Nephron (organoid): Measurements from ENCODE around the gene ADK.

Experiments
- H3K27ac Mint-ChIP-seq, 3 experiments: 2 replicates each; pipeline ENCODE4 v1.8.0; 2020; ENCODE audit warnings: mixed read lengths in 3 of 3, mild to moderate bottlenecking in 2 of 3, moderate library complexity in 1 of 3
- H3K27me3 Mint-ChIP-seq: 2 replicates; pipeline ENCODE4 v1.8.0; 2021; ENCODE audit warnings: low read depth, mild to moderate bottlenecking, moderate library complexity, mixed read lengths
- H3K36me3 Mint-ChIP-seq: 2 replicates; pipeline ENCODE4 v1.8.0; 2020; ENCODE audit warnings: low read depth, mixed read lengths
- H3K4me1 Mint-ChIP-seq: 2 replicates; pipeline ENCODE4 v1.8.0; 2020; ENCODE audit warnings: mixed read lengths
- H3K4me3 Mint-ChIP-seq, 3 experiments: 2 replicates each; pipeline ENCODE4 v1.8.0; 2020; ENCODE audit warnings: mild to moderate bottlenecking in 3 of 3, mixed read lengths in 3 of 3, moderate library complexity in 2 of 3
- H3K9me3 Mint-ChIP-seq: 2 replicates; pipeline ENCODE4 v1.8.0; 2020; ENCODE audit warnings: mixed read lengths
- TF ChIP-seq, protein P1 (sequence below), 3 experiments: fragments of 200-600 bp; sonication (generic); IDR thresholded peaks; one replicate each; pipeline ENCODE4 v1.5.0; 2021; ENCODE audit warnings: antibody characterized with exemption in 3 of 3; ENCODE audit not compliant: unreplicated experiment in 3 of 3

The ADK gene

DNA sequence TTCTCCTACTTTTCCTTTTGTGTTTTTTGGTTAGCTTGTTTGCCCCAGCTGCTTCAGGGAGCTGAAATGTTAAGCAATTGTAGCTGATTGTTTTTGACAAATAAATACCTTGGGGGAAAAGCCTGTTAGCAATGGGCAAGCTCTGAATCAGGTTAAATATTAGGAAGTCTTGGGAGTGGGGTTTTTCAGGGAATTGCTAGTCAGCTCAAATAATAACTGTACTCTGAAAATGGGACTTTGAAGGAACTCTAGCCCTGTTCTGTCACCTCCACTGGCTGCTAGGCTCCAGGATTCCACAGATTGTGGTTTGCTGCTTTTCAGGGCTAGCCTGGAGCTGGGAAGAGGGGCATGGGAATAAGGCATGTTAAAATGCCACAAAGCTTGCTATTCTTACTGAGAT is 39.5 kb downstream of the ADK start:
- TF ChIP-seq, protein P1, sequence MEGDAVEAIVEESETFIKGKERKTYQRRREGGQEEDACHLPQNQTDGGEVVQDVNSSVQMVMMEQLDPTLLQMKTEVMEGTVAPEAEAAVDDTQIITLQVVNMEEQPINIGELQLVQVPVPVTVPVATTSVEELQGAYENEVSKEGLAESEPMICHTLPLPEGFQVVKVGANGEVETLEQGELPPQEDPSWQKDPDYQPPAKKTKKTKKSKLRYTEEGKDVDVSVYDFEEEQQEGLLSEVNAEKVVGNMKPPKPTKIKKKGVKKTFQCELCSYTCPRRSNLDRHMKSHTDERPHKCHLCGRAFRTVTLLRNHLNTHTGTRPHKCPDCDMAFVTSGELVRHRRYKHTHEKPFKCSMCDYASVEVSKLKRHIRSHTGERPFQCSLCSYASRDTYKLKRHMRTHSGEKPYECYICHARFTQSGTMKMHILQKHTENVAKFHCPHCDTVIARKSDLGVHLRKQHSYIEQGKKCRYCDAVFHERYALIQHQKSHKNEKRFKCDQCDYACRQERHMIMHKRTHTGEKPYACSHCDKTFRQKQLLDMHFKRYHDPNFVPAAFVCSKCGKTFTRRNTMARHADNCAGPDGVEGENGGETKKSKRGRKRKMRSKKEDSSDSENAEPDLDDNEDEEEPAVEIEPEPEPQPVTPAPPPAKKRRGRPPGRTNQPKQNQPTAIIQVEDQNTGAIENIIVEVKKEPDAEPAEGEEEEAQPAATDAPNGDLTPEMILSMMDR (IDR thresholded peaks at IDR 0.05; ENCODE audit: unreplicated experiment in 3 of 3) = no peak
- H3K27ac Mint-ChIP-seq = no peak overlapping the region
- no peaks in the 10 kb centered on the region for H3K36me3 Mint-ChIP-seq
- no peak overlapping the region for H3K4me3 Mint-ChIP-seq
- H3K9me3 Mint-ChIP-seq = no peaks in the 10 kb centered on the region
- peaks cover 15% of the 10 kb centered on the region for H3K4me1 Mint-ChIP-seq
- H3K27me3 Mint-ChIP-seq = no peaks in the 10 kb centered on the region

DNA sequence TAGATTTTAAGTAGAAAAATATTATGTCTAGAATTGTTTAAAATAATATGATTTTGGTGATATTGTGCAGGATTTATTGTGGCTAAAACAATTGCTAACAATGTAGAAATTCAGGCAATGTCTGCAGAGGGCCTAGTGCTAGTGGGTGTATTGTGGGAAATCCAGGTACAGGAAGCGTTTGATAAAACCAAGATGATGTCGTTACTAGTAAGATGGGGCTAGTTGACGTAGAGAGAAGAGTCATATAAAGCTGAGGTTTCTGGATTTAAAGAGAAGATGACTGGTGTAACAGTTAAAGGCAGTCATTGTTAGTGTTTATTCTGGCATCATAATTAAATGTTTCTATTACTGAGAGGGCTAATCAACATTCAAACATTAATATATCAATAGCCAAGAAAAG is 43.5 kb downstream of the ADK start:
- H3K27ac Mint-ChIP-seq = peak overlapping the region in 1 of 3 experiments; percentile 10
- H3K4me3 Mint-ChIP-seq = no peak overlapping the region
- no peaks in the 10 kb centered on the region for H3K36me3 Mint-ChIP-seq
- TF ChIP-seq, protein P1 (IDR thresholded peaks at IDR 0.05; ENCODE audit: unreplicated experiment in 3 of 3) = no peak
- H3K27me3 Mint-ChIP-seq = no peaks in the 10 kb centered on the region
- no peaks in the 10 kb centered on the region for H3K9me3 Mint-ChIP-seq
- peaks cover 15% of the 10 kb centered on the region for H3K4me1 Mint-ChIP-seq

DNA sequence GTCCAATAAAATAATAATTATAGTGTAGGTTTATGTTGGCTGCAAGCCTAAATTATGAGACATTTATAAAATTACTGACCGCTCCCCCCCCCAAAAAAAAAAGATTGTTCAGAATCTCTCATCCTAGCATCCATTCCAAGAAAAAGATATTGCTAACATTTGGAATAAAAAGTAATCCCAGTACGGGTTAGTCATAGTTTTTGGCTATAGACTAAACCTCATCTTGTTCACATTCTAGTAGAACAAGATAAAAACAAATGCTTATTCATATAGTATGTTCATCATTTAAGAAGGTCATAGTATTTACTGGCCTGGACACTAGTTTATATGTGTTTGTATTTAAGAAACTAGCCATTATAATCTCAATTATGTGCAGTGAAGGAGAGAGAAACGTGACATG is 44.0 kb downstream of the ADK start:
- TF ChIP-seq, protein P1 (IDR thresholded peaks at IDR 0.05; ENCODE audit: unreplicated experiment in 3 of 3) = no peak
- Mint-ChIP-seq H3K9me3 (no peaks in the 10 kb centered on the region), H3K27ac (peak overlapping the region in 1 of 3 experiments; percentile 10), H3K4me1 (peaks cover 15% of the 10 kb centered on the region), H3K4me3 (no peak overlapping the region), H3K36me3 (no peaks in the 10 kb centered on the region), H3K27me3 (no peaks in the 10 kb centered on the region)

DNA sequence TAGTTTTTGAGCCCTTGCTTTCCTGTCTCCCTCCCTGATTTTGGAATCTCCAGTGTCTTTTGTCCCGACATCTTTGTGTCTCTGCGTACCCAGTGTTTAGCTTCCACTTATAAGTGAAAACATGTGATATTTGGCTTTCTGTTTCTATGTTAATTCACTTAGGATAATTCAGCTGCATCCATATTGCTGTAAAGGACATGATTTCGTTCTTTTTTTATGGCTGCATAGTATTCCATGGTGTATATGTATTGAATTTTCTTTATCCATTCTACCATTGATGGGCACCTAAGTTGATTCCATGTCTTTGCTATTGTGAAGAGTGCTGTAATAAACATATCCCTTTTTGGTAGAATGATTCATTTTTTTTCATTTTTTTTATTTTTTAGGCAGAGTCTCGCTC is 48.3 kb downstream of the ADK start:
- TF ChIP-seq, protein P1 (IDR thresholded peaks at IDR 0.05; ENCODE audit: unreplicated experiment in 3 of 3) = no peak
- no peaks in the 10 kb centered on the region for H3K36me3 Mint-ChIP-seq
- no peak overlapping the region for H3K4me3 Mint-ChIP-seq
- H3K4me1 Mint-ChIP-seq = peaks cover 10% of the 10 kb centered on the region
- no peaks in the 10 kb centered on the region for H3K27me3 Mint-ChIP-seq
- no peak overlapping the region for H3K27ac Mint-ChIP-seq
- no peaks in the 10 kb centered on the region for H3K9me3 Mint-ChIP-seq

DNA sequence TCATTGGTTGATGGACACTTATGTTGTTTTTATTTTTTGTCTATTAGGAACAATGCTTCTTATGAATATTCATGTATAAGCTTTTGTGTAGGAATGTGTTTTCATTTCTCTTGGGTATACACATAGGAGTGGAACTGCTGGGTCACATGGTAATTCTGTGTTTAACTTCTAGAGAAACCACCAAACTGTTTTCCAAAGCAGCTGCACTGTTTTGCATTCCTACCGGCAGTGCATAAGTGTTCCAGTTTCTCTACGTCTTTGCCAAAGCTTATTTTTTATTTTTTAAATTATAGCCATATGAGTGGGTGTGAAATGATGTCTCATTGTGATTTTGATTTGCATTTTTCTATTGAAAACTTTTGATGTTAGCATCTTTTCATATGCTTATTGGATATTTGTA is 51.3 kb downstream of the ADK start:
- TF ChIP-seq, protein P1 (IDR thresholded peaks at IDR 0.05; ENCODE audit: unreplicated experiment in 3 of 3) = no peak
- H3K36me3 Mint-ChIP-seq = no peaks in the 10 kb centered on the region
- peaks cover 8% of the 10 kb centered on the region for H3K4me1 Mint-ChIP-seq

DNA sequence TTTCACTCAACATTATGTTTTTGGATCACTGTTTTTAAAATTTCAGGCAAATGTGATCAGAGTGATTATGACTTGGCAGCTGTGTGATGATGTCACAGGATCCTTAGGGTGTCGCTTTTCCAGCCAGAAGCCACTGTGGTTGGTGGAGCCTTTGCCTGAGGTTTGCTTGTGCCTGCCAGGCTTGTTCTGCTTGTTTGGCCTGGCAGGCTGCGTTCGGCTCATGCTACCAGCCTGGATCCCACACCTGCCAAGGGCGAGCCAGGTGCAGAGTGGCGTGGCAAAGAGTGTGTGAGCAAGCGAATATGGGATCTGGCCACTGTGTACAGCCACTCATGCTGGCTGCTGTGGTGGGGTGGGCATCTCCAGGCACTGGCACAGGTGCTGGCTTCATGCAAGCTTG is 55.7 kb downstream of the ADK start:
- TF ChIP-seq, protein P1 (IDR thresholded peaks at IDR 0.05; ENCODE audit: unreplicated experiment in 3 of 3) = no peak
- H3K27me3 Mint-ChIP-seq = no peaks in the 10 kb centered on the region
- H3K4me3 Mint-ChIP-seq = no peak overlapping the region

More for the DNA sequence above, 51.3 kb downstream of the ADK start:
- no peak overlapping the region for H3K27ac Mint-ChIP-seq
- H3K9me3 Mint-ChIP-seq = no peaks in the 10 kb centered on the region
- H3K4me3 Mint-ChIP-seq = no peak overlapping the region
- H3K27me3 Mint-ChIP-seq = no peaks in the 10 kb centered on the region

More for the DNA sequence above, 55.7 kb downstream of the ADK start:
- H3K9me3 Mint-ChIP-seq = no peaks in the 10 kb centered on the region
- H3K27ac Mint-ChIP-seq = no peak overlapping the region
- peaks cover 10% of the 10 kb centered on the region for H3K4me1 Mint-ChIP-seq
- peaks cover 3% of the 10 kb centered on the region for H3K36me3 Mint-ChIP-seq
